HUES48 (cell line): Measurements from ENCODE around the gene CENPW.

Source experiments
- H3K27ac ChIP-seq: one replicate; pipeline ENCODE4 v1.7.0; 2013; ENCODE audit warnings: low read depth, low read length, inconsistent platforms
- H3K27me3 ChIP-seq: 2 replicates; pipeline ENCODE4 v1.6.1; 2013; ENCODE audit warnings: mild to moderate bottlenecking, low read length; ENCODE audit not compliant: control insufficient read depth, insufficient read depth
- H3K36me3 ChIP-seq: 2 replicates; pipeline ENCODE4 v1.6.1; 2013; ENCODE audit warnings: low read length; ENCODE audit not compliant: control insufficient read depth, insufficient read depth
- H3K4me1 ChIP-seq: 2 replicates; pipeline ENCODE4 v1.6.1; 2013; ENCODE audit warnings: mild to moderate bottlenecking, low read length; ENCODE audit not compliant: control insufficient read depth, insufficient read depth
- H3K4me3 ChIP-seq: 2 replicates; pipeline ENCODE4 v1.5.1; 2013; ENCODE audit warnings: mild to moderate bottlenecking, low read depth, low read length
- H3K9ac ChIP-seq: 2 replicates; pipeline ENCODE4 v1.6.1; 2013; ENCODE audit warnings: mild to moderate bottlenecking, low read depth, low read length, moderate library complexity
- H3K9me3 ChIP-seq: 2 replicates; pipeline ENCODE4 v1.6.1; 2013; ENCODE audit warnings: low read length; ENCODE audit not compliant: control insufficient read depth, insufficient read depth

The CENPW gene

DNA sequence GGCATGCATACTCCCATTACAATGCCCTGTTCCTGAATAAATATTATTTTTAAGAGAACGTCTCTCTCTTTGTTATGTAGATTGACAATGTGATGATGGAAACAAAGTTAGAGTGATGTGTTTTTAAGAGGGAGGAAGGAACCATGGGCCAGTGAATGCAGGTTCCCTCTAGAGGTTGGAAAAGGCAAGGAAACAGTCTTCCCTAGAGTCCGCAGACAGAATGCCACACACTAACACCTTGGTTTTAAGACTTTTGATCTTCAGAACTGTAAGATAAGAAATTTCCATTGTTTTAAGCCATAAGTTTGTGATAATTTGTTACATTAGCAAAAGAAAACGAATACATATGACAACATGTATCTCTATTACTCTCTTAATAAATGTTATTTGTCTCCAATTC lies 4.7 kb upstream of the CENPW start:
- Histone ChIP-seq H3K27me3 (no peaks in the 10 kb centered on the region), H3K36me3 (no peaks in the 10 kb centered on the region), H3K4me3 (no peak overlapping the region)

DNA sequence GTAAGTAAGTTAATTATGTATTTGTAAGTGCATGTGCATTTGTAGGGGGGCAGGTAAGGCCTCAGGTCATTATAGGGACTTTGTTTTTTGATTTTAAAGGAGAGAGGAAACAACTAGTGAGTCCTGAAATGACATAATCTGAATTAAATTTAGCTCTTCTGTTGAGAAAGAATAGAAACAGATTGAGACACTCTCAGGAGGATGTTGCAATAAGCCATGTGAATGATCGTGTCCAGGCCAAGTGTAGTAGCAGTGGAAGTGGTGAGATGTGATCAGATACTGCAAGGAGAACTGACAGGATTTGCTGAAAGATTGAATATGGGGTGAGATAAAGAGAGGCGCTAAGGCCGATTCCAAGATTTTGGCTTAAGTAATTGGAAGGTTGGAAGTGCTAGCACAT lies 2.6 kb upstream of the CENPW start:
- no peak overlapping the region for H3K4me3 ChIP-seq
- no peaks in the 10 kb centered on the region for H3K27me3 ChIP-seq
- H3K4me1 ChIP-seq = peaks cover 19% of the 10 kb centered on the region
- no peak overlapping the region for H3K9ac ChIP-seq
- no peaks in the 10 kb centered on the region for H3K36me3 ChIP-seq
- H3K9me3 ChIP-seq = no peaks in the 10 kb centered on the region
- no peak overlapping the region for H3K27ac ChIP-seq

More for the DNA sequence above, 4.7 kb upstream of the CENPW start:
- peaks cover 4% of the 10 kb centered on the region; the same call in 1 of the 2 replicates for H3K4me1 ChIP-seq
- no peak overlapping the region for H3K27ac ChIP-seq
- H3K9me3 ChIP-seq = no peaks in the 10 kb centered on the region
- no peak overlapping the region for H3K9ac ChIP-seq

DNA sequence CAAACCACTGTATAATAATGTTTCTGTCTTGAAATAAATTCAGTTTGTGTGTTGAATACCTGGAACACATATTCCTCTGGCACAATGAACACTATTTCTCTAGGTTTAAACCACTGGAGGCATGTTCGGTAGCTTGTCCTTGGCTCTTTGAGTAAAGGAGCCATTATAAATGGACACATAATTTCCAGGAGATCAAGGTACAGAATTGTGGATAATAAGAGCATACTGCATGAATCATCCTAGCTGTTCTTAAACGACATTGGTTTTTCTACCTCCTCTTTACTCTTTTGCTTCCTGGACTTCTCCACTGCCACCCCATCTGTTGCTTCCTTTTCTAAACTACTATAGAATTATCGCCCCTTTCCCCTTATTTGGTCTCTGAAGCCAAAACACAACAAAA lies 1.2 kb downstream of the CENPW start:
- Histone ChIP-seq H3K27ac (no peak overlapping the region), H3K4me3 (peak overlapping the region; percentile 89), H3K9me3 (no peaks in the 10 kb centered on the region), H3K27me3 (no peaks in the 10 kb centered on the region), H3K9ac (no peak overlapping the region), H3K36me3 (no peaks in the 10 kb centered on the region; the same call in 1 of the 2 replicates), H3K4me1 (peaks cover 31% of the 10 kb centered on the region)

DNA sequence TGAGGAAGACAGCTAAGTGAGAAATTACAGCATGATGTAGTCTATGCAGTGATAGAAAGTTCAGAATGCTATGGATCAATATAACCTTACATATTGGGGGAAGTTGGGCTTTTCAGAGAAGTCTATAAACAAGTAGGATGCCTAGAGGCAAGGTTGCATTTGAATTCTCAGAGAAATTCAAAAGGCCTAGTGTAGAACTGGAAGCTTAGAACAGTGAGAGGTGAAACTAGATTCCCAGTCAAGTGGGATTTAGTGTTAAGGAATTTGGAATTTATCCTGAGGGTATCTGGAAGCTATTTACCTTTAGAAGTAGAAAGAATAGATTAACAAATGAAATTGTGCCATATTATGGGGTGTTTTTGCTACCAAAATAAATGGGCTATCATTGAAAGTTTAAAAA lies 4.3 kb downstream of the CENPW start:
- Histone ChIP-seq H3K4me3 (no peak overlapping the region), H3K27ac (no peak overlapping the region), H3K36me3 (peaks cover 22% of the 10 kb centered on the region), H3K9me3 (no peaks in the 10 kb centered on the region), H3K4me1 (peaks cover 31% of the 10 kb centered on the region), H3K27me3 (no peaks in the 10 kb centered on the region), H3K9ac (no peak overlapping the region)

DNA sequence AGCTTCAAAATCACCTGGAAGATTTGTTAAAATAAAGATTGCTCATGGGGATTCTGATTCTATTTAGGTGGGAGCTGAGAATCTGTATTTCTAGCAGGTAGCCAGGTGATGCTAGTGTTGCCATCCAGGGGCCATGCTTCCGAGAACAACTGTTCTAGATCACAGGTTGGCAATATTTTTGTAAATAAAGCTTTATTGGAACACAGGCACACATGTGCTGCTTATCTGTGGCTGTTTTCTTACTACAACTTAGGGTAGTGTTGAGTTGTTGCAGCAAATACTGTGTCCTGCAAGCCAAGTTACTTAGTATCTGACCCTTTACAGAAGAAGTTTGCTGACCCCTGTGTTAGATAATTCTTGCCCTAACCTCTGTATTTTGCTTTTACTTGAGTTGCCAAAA lies 12.0 kb downstream of the CENPW start:
- H3K9me3 ChIP-seq = no peaks in the 10 kb centered on the region
- H3K36me3 ChIP-seq = peaks cover 28% of the 10 kb centered on the region; the same call in 1 of the 2 replicates
- H3K9ac ChIP-seq = no peak overlapping the region
- H3K4me1 ChIP-seq = no peaks in the 10 kb centered on the region
- no peak overlapping the region for H3K4me3 ChIP-seq
- H3K27me3 ChIP-seq = no peaks in the 10 kb centered on the region
- no peak overlapping the region for H3K27ac ChIP-seq

DNA sequence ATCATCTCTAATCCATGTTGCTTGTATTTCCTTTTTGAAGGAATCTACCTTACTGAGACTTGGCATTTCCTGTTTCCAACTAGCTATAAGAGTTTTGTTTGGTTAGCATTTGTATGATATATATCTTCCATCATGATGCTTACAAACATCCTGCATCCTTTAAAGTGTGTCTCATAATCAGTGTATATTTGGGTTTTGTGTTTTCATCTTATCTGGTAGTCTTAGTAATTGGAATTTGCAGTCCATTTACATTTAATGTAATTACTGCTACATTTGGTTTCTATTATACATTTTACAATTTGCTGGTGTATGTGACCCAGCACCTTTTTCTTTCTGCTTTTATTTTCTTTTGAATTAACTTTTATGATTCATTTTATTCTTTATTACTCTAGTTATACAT lies 12.6 kb downstream of the CENPW start:
- H3K4me1 ChIP-seq = no peaks in the 10 kb centered on the region
- H3K4me3 ChIP-seq = no peak overlapping the region
- H3K27ac ChIP-seq = no peak overlapping the region
- H3K9me3 ChIP-seq = no peaks in the 10 kb centered on the region
- no peaks in the 10 kb centered on the region for H3K27me3 ChIP-seq
- no peak overlapping the region for H3K9ac ChIP-seq
- H3K36me3 ChIP-seq = peaks cover 28% of the 10 kb centered on the region; the same call in 1 of the 2 replicates

DNA sequence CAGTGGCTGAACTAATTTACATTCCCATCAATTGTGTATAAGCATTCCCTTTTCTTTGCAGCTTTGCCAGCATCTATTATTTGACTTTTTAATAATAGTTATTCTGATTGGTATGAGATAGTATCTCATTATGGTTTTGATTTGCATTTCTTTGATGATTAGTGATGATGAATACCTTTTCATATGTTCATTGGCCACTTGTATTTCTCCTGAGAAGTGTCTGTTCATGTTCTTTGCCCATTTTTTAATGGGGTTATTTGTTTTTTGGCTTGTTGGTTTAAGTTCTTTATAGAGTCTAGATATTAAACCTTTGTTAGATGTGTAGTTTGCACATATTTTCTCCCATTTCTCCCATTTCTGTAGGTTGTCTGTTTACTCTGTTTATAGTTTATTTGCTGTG lies 16.6 kb downstream of the CENPW start:
- no peaks in the 10 kb centered on the region for H3K9me3 ChIP-seq
- H3K9ac ChIP-seq = no peak overlapping the region
- no peaks in the 10 kb centered on the region for H3K27me3 ChIP-seq
- H3K4me1 ChIP-seq = peaks cover 5% of the 10 kb centered on the region; the same call in 1 of the 2 replicates
- H3K4me3 ChIP-seq = no peak overlapping the region
- H3K36me3 ChIP-seq = no peaks in the 10 kb centered on the region
- H3K27ac ChIP-seq = no peak overlapping the region

DNA sequence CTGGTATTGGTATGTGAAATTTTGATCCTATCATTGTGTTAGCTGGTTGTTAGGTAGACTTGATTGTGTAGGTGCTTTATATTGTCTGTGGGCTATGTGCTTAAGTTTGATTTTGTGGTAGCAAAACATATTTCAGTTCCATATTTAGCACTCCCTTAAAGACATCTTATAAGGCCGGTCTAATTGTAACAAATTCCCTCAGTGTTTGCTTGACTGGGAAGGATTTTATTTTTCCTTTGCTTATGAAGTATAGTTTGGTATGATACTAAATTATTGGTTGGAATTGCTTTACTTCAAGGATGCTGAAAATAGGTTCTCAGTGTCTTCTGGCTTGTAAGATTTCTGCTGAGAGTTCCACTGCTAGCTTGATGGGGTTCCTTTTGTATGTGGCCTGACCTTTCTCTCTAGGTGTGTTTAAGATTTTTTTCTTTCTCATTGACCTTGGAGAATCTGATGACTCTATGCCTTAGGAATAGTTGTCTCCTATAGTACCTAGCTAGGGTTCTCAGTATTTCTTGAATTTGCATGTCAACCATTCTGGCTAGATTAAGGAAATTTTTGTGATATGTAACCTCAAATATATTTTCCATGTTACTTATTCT lies 20.1 kb downstream of the CENPW start:
- Histone ChIP-seq H3K27me3 (no peaks in the 10 kb centered on the region), H3K9me3 (no peaks in the 10 kb centered on the region), H3K9ac (no peak overlapping the region), H3K36me3 (no peaks in the 10 kb centered on the region), H3K4me3 (no peak overlapping the region), H3K4me1 (peaks cover 5% of the 10 kb centered on the region; the same call in 1 of the 2 replicates), H3K27ac (no peak overlapping the region)

DNA sequence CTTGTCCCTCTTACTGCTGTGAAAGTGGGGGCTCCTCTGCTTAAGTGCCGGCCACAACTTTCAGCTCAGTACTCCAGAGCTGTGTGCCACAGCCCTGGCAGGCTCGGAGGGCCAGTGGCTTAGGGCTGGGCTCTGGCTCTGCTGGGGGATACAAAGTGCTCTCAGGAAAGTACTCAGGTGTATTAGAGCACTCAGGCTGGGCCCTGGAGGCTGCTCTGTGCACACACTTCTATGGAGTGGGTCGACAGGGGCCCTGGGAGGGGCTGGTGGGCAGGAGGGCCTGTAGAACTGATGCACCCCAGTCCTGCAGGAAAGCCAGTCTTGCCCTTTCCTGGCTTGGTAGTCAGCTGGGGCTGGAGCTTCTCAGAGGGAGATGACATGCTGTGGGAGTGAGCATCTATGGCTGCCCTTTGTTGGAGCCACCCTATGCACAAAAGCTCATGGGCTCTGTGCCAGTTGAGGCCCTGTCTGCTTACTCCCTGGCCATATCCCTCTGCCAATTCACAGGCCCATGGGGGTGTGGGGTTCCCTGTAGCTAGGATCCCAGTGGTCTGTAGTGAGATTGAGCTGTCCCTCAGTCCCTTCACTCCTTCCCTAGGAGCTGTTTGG lies 22.0 kb downstream of the CENPW start:
- Histone ChIP-seq H3K27me3 (no peaks in the 10 kb centered on the region), H3K4me3 (no peak overlapping the region), H3K4me1 (peaks cover 5% of the 10 kb centered on the region; the same call in 1 of the 2 replicates), H3K36me3 (no peaks in the 10 kb centered on the region), H3K27ac (no peak overlapping the region), H3K9ac (no peak overlapping the region), H3K9me3 (no peaks in the 10 kb centered on the region)

DNA sequence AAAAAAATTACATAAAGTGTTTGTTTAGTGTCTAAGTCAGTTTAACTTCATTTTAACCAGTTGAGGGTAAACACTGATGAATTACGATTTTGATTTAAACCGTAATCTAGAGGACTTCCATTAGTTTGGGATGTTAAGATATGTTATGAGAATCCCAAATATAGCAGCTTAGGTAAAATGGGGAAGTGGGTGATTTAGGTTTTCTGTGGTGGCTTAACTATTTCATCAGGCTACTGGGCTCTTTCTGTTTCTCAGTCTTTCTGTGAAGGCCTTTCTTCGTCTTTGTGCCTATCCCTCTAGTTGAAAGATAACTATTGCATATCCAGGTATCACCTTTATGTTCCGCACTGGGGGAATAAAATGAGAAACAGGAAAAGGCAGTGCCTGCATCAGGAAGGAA lies 27.9 kb downstream of the CENPW start:
- Histone ChIP-seq H3K36me3 (no peaks in the 10 kb centered on the region), H3K27me3 (no peaks in the 10 kb centered on the region), H3K4me3 (no peak overlapping the region), H3K9ac (no peak overlapping the region), H3K27ac (no peak overlapping the region), H3K9me3 (no peaks in the 10 kb centered on the region), H3K4me1 (no peaks in the 10 kb centered on the region)

DNA sequence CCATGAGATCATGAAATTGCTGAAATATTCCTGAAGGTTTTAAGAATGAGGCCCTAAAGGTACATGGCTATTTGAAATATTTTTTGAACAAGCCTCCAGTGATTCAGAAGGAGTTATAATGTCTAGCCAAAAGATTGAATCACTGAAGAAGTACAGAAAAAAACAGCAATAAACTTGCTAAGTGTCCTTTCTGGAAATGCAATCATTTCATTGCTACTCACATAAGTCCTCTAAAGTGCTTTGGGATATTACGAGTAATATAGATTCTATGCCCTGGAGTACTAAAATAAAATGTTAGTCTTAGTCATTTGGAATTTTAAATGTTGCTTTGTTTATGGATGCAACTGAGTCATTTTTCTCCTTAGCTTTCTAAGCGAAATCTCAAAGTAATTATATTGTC lies 32.7 kb downstream of the CENPW start:
- no peak overlapping the region for H3K27ac ChIP-seq
- no peak overlapping the region for H3K4me3 ChIP-seq
- no peaks in the 10 kb centered on the region for H3K36me3 ChIP-seq
- H3K9me3 ChIP-seq = no peaks in the 10 kb centered on the region
- no peaks in the 10 kb centered on the region for H3K27me3 ChIP-seq
- H3K4me1 ChIP-seq = peaks cover 5% of the 10 kb centered on the region
- H3K9ac ChIP-seq = no peak overlapping the region
